ENCODE results near the gene ENOX2.
"Not testable (repeated sequence)": the region's sequence is repeated elsewhere in the genome, so short reads cannot be mapped to it uniquely, and the experiment has no call there.

ENOX2 gene

GRCh38 chrX:130902783-130903613 lies at the start of gene ENOX2:
TSS of gene ENOX2 (minus strand) at chrX:130903209. CDS start at chrX:130703216, 199,993 bp downstream.
- peak; percentile 95 for DNase-seq

DNA sequence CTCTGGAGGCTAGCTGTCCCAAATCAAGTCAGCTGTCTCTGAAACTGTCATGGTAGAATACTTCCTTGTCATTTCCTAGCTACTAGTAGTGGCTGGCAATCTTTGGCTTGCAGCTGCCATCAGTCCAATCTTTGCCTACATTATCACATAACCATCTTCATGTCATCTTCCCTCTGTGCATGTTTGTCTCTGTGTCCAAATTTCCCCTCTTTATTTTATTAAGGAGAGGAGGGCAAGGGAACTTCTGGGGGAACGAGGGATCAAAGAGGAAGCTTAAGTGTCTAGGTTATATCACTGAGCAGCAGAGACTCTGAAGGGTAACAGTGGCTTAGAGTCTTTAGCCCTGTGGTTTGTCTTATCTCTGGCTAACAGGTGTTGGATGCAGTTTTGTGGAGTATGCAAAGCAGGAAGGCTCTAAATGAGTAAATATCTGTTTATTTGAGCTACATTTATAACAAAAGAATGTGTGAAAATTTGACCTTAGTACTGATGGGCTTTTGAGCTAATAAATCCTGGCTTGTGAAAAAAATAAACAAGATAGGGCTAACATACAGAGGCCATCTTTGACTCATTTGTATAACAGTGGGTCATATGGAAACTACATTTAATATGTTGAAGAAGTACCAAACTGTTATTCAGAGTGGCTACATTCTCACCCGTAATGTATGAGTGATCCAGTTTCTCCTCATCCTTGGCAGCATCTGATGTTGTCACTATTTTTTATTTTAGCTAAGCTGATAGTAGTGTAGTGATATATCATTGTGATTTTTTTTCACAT lies 49.4 kb upstream of the ENOX2 start:
- no peak for DNase-seq

DNA sequence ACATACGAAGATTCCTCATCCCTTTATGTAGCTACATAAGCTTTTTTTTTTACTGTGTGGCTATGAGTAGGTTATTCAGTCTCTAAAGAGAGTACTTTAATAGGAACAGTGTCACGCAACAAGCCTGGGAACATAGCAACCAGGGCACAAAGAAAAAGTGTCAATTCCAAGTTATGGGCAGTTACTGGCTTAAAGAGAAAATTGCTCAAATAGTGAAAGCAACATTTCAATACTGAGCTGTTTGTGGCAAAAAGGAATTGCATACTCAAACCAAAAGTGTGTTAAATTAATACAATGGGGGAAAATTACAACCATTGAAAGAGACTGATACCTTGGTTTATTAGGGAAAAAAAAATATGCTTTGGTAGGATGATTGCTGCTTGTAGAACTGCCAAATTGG lies 41.2 kb upstream of the ENOX2 start:
- no peak for DNase-seq

- DNase-seq, result no peak
Observed at GRCh38 chrX:130937101-130937500, 34.1 kb upstream of the ENOX2 start.

DNA sequence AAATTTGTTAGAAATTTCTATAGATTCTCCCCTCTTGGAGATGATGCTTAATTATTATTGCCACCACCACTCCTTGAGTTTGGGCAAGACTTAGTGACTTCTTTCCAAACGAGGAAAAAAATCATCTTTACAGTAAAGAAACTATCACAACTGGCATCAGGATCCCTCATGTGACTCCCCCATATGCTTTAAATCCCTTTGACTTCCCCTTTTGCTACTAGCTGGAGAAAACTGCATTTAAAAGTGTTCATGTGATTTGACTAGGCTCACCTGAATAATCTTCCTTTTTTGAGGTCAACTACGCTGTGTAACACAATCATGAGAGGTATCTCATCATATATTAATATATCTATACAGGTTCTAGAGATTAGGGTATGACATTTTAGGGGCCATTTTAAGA lies 30.3 kb upstream of the ENOX2 start:
- DNase-seq, result no peak

DNA sequence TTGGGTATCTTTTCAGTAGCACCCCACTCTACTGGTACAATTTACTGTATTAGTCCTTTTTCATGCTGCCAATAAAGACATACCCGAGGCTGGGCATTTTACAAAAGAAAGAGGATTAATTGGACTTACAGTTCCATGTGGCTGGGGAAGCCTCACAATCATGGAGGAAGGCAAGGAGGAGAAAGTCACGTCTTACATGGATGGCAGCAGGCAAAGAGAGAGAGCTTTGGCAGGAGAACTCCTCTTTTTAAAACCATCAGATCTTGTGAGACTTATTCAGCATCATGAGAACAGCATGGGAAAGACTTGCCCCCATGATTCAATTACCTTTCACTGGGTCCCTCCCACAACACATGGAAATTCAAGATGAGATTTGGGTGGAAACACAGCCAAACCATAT lies 17.4 kb upstream of the ENOX2 start:
- DNase-seq, result not testable (repeated sequence)

- not testable (repeated sequence) for DNase-seq
Observed at GRCh38 chrX:130919676-130920075, 16.7 kb upstream of the ENOX2 start.

DNA sequence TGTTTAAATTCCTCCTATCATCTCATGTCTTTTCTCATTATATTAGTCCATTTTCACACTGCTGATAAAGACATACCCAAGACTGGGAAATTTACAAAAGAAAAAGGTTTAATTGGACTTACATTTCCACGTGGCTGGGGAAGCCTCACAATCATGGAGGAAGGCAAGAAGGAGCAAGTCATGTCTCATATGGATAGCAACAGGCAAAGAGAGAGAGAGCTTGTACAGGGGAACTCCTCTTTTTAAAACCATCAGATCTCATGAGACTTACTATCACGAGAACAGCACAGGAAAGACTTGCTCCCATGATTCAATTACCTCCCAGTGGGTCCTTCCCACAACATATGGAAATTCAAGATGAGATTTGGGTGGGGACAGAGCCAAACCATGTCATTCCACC lies 15.5 kb upstream of the ENOX2 start:
- not testable (repeated sequence) for DNase-seq

GRCh38 chrX:130916636-130917422 lies 13.8 kb upstream of the ENOX2 start:
- DNase-seq, result peak; percentile 50

DNA sequence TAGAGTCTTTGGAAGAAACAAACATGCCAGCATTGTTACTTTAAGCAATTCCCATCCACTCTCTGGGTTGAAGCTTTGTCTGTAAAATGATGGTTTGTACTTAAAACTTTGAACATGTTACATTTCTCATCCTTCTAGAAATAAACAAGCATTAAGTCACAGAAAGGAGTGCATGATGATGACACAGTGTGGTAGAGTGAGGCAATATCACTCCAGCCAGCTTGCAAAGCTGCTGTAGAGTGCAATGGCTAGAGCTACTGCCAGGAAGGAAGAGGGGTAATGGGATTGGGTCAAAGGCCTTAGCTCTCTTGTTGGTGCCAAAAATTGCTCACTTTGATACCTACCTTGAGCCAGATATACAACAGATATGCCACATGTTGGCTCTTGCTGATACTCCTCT lies 12.3 kb upstream of the ENOX2 start:
- DNase-seq, result no peak

DNA sequence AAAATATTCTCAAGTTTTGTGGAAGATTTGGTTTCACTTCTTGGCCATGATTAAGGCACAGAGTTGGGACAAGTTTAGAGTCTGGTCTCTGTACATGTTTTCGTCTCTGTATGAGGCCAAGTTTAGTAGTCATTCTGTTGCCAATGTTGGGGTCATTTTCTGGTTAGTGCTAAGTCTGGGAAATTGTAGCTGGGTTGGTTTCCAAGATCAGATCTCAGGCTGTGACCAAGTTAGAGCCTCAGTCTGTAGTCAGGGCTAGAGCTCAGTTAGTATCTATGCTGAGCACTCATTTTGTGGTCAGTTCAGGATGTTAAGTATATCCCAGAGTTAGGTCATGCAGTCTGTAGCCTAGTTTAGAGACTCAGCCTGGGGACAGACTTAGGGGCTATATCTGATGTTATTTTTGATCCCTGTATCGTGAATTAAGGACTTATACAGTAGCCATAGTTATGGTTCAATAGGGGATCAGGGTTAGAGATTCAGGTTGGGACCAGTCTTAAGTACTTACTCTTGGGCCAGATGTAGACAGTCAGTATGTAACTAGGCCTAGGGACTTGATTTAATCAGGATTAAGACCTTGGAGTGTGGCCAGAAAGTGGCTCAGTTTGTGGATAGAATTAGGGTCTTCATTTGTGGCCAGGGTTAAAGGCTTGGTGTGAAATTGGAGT lies 6.6 kb upstream of the ENOX2 start:
- DNase-seq, result no peak

GRCh38 chrX:130906776-130907175 lies 3.8 kb upstream of the ENOX2 start:
- DNase-seq, result no peak

GRCh38 chrX:130902446-130902782 lies 595 bp downstream of the ENOX2 start:
- no peak for DNase-seq

GRCh38 chrX:130896802-130897501 lies 6.1 kb downstream of the ENOX2 start:
- DNase-seq, result no peak

GRCh38 chrX:130896026-130896425 lies 7.0 kb downstream of the ENOX2 start:
- no peak for DNase-seq

GRCh38 chrX:130895299-130895698 lies 7.7 kb downstream of the ENOX2 start:
- DNase-seq, result no peak

GRCh38 chrX:130893356-130894085 lies 9.5 kb downstream of the ENOX2 start:
- no peak for DNase-seq

DNA sequence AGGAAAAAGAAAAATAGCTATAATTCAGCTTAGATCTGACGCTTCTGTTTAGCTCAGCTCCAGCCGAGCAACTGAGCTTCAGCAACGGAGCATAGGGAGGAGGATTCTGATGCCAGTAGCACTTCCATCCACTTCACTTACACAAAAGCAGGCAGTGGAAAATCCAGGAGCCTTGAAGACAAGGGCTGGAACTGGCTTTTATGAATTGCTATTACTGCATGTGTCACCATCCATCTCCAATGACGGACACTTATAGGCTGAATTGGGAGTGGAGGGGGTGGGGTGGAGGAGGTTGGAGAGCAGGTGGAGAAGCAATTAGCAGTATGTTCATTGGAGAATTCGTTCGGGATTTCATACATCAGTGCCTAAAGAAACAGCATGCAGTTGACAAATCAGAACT lies 15.6 kb downstream of the ENOX2 start:
- DNase-seq, result no peak

- no peak for DNase-seq
Observed at GRCh38 chrX:130885996-130886395, 17.0 kb downstream of the ENOX2 start.

- DNase-seq, result no peak
Observed at GRCh38 chrX:130885508-130885907, 17.5 kb downstream of the ENOX2 start.

- DNase-seq, result no peak
Observed at GRCh38 chrX:130884627-130885026, 18.4 kb downstream of the ENOX2 start.

DNA sequence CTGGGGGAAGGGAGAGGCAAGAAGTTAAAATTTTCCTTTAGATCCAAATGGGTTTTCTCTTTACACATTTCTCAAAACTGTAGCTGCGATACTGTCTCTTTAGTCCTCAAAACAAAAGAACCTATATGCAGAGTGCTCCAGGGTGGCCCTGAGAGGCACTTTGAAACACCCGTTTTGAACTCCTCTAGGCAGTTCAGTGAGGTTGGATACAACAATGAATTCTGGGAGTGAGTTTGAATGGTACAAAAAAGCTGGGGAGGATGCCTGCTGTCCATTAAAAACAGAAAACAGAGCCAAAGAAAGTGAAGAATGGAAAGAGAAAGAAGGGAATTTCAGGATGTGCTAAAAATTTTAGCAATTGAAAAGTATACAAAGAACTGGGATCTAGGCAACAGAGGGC lies 23.1 kb downstream of the ENOX2 start:
- no peak for DNase-seq
